Activated CD4-positive, alpha-beta memory T cell treated with anti-CD3 and anti-CD28 coated beads, Interleukin-2, amount 10 ng/mL, durations not matched to agents 7 days and 5 days (primary cell): Measurements from ENCODE around the gene SRSF2. TPM values are rescaled to one million over a fixed set of nuclear protein-coding genes. Genes with fewer than 3 reads are reported as not detected.

Experiments used
- CTCF ChIA-PET: fragments of 350-600 bp; sonication (Branson Sonifier 250); formaldehyde crosslinking; loops from one replicate; lab custom pipeline; 2021; ENCODE audit warnings: antibody characterized with exemption, inconsistent platforms; lab: Charles Lee
- POLR2A ChIA-PET: fragments of 350-600 bp; sonication (Branson Sonifier 250); formaldehyde crosslinking; loops from one replicate; lab custom pipeline; 2021; ENCODE audit warnings: antibody characterized with exemption; lab: Charles Lee
- DNase-seq: peaks from one replicate; pipeline ENCODE4 v3.0.0-alpha.2; 2020
- H3K27ac Mint-ChIP-seq: one replicate; pipeline ENCODE4 v1.8.0; 2021; ENCODE audit warnings: mild to moderate bottlenecking, mixed read lengths
- H3K27me3 Mint-ChIP-seq: one replicate; pipeline ENCODE4 v1.8.0; 2021; ENCODE audit warnings: mixed read lengths
- H3K36me3 Mint-ChIP-seq: one replicate; pipeline ENCODE4 v1.8.0; 2021; ENCODE audit warnings: low read depth, mixed read lengths
- H3K4me1 Mint-ChIP-seq: one replicate; pipeline ENCODE4 v1.8.0; 2021; ENCODE audit warnings: mixed read lengths
- H3K4me3 Mint-ChIP-seq: one replicate; pipeline ENCODE4 v1.8.0; 2021; ENCODE audit warnings: mild to moderate bottlenecking, mixed read lengths
- H3K9me3 Mint-ChIP-seq: one replicate; pipeline ENCODE4 v1.8.0; 2021; ENCODE audit warnings: mixed read lengths
- total RNA-seq, 2 experiments: library from RNA; stranded (reverse); gene quantifications; one replicate each; pipeline ENCODE4 v1.2.3, GENCODE V29; 2021

Gene SRSF2
- 100 to 1,000 TPM; 316 to 325 TPM for total RNA-seq

GRCh38 chr17:76737082-76737675, at the start of gene SRSF2:
Gene SRSF2, minus strand, starts transcription at chr17:76737331. Its CDS starts 171 bp downstream, at chr17:76737160.
- peaks cover 51% of the 10 kb centered on the region for H3K4me1 Mint-ChIP-seq
- no peaks in the 10 kb centered on the region for H3K9me3 Mint-ChIP-seq
- H3K36me3 Mint-ChIP-seq: peaks cover 55% of the 10 kb centered on the region

GRCh38 chr17:76784926-76785325, 47.8 kb upstream of the SRSF2 start:
- H3K4me3 Mint-ChIP-seq: no peak overlapping the region
- H3K9me3 Mint-ChIP-seq: no peaks in the 10 kb centered on the region
- DNase-seq: no peak
- CTCF ChIA-PET: interaction anchor here (0.6 kb wide), 1 partner anchor 98 kb away, joined by 3 read pairs; no protein-coding TSS in a partner anchor
- no peak overlapping the region for H3K27ac Mint-ChIP-seq
- no peaks in the 10 kb centered on the region for H3K27me3 Mint-ChIP-seq
- peaks cover 15% of the 10 kb centered on the region for H3K36me3 Mint-ChIP-seq
- POLR2A ChIA-PET: no interaction called here
- H3K4me1 Mint-ChIP-seq: peaks cover 18% of the 10 kb centered on the region

More at GRCh38 chr17:76737082-76737675, at the start of gene SRSF2:
- POLR2A ChIA-PET: interaction anchor here (0.8 to 6.5 kb wide), 20 partner anchors 10 to 403 kb away, joined by 3 to 248 read pairs (median 4); partner anchors contain the start of genes JMJD6, METTL23 and SEC14L1
- Mint-ChIP-seq H3K27me3 (no peaks in the 10 kb centered on the region), H3K4me3 (peak within 1 kb of the TSS; percentile 93), H3K27ac (peak within 1 kb of the TSS; percentile 98)
- peak; percentile 100 for DNase-seq
- CTCF ChIA-PET: interaction anchor here (1.0 to 3.9 kb wide), 2 partner anchors 10 to 11 kb away, joined by 3 to 29 read pairs; partner anchors contain the start of genes JMJD6 and METTL23

- Mint-ChIP-seq H3K27ac (no peak overlapping the region), H3K4me1 (peaks cover 21% of the 10 kb centered on the region), H3K36me3 (peaks cover 24% of the 10 kb centered on the region), H3K4me3 (no peak overlapping the region), H3K27me3 (no peaks in the 10 kb centered on the region), H3K9me3 (no peaks in the 10 kb centered on the region)
- no peak for DNase-seq
- ChIA-PET POLR2A (interaction anchor here (1.3 kb wide), 1 partner anchor 10 kb away, joined by 4 read pairs; no protein-coding TSS in a partner anchor), CTCF (interaction anchor here (0.7 kb wide), 1 partner anchor 557 kb away, joined by 3 read pairs; no protein-coding TSS in a partner anchor)
Observed at GRCh38 chr17:76783146-76783545, 46.0 kb upstream of the SRSF2 start.

GRCh38 chr17:76781056-76781982, 44.2 kb upstream of the SRSF2 start:
- H3K36me3 Mint-ChIP-seq: peaks cover 32% of the 10 kb centered on the region
- ChIA-PET POLR2A (interaction anchor here (0.6 to 1.0 kb wide), 2 partner anchors 9 to 35 kb away, joined by 3 read pairs; no protein-coding TSS in a partner anchor), CTCF (interaction anchor here (1.0 kb wide), 1 partner anchor 8 kb away, joined by 3 read pairs; no protein-coding TSS in a partner anchor)
- no peak overlapping the region for H3K4me3 Mint-ChIP-seq
- H3K9me3 Mint-ChIP-seq: no peaks in the 10 kb centered on the region
- H3K4me1 Mint-ChIP-seq: peaks cover 10% of the 10 kb centered on the region
- no peak overlapping the region for H3K27ac Mint-ChIP-seq
- DNase-seq: no peak
- H3K27me3 Mint-ChIP-seq: no peaks in the 10 kb centered on the region

- Mint-ChIP-seq H3K27me3 (no peaks in the 10 kb centered on the region), H3K4me1 (peaks cover 35% of the 10 kb centered on the region), H3K9me3 (no peaks in the 10 kb centered on the region), H3K36me3 (peaks cover 57% of the 10 kb centered on the region), H3K27ac (peak overlapping the region; percentile 8), H3K4me3 (no peak overlapping the region)
- DNase-seq: no peak
- CTCF ChIA-PET: interaction anchor here (0.7 kb wide), 1 partner anchor 14 kb away, joined by 4 read pairs; no protein-coding TSS in a partner anchor
- POLR2A ChIA-PET: interaction anchor here (1.0 kb wide), 1 partner anchor 40 kb away, joined by 3 read pairs; no protein-coding TSS in a partner anchor
Observed at GRCh38 chr17:76775021-76775600, 38.0 kb upstream of the SRSF2 start.

- H3K27ac Mint-ChIP-seq: peak overlapping the region; percentile 90
- H3K27me3 Mint-ChIP-seq: no peaks in the 10 kb centered on the region
- peak overlapping the region; percentile 78 for H3K4me3 Mint-ChIP-seq
- H3K9me3 Mint-ChIP-seq: no peaks in the 10 kb centered on the region
- ChIA-PET POLR2A (interaction anchor here (0.9 to 1.8 kb wide), 14 partner anchors 9 to 46 kb away, joined by 3 to 48 read pairs (median 4); partner anchors contain the start of genes JMJD6, METTL23, MFSD11 and SRSF2), CTCF (interaction anchor here (0.6 to 0.8 kb wide), 3 partner anchors 8 to 374 kb away, joined by 3 read pairs; no protein-coding TSS in a partner anchor)
- H3K4me1 Mint-ChIP-seq: peaks cover 30% of the 10 kb centered on the region
- DNase-seq: peak; percentile 56
- H3K36me3 Mint-ChIP-seq: peaks cover 53% of the 10 kb centered on the region
Observed at GRCh38 chr17:76772842-76773525, 35.9 kb upstream of the SRSF2 start.

GRCh38 chr17:76758570-76758969, 21.4 kb upstream of the SRSF2 start:
- CTCF ChIA-PET: interaction anchor here (0.7 to 1.2 kb wide), 2 partner anchors 30 to 297 kb away, joined by 4 read pairs; no protein-coding TSS in a partner anchor
- H3K27ac Mint-ChIP-seq: no peak overlapping the region
- DNase-seq: no peak
- peaks cover 22% of the 10 kb centered on the region for H3K36me3 Mint-ChIP-seq
- H3K9me3 Mint-ChIP-seq: no peaks in the 10 kb centered on the region
- peaks cover 6% of the 10 kb centered on the region for H3K4me1 Mint-ChIP-seq
- no peak overlapping the region for H3K4me3 Mint-ChIP-seq
- POLR2A ChIA-PET: interaction anchor here (0.5 to 1.6 kb wide), 3 partner anchors 14 to 36 kb away, joined by 3 to 5 read pairs (median 3); no protein-coding TSS in a partner anchor
- no peaks in the 10 kb centered on the region for H3K27me3 Mint-ChIP-seq

GRCh38 chr17:76757256-76757655, 20.1 kb upstream of the SRSF2 start:
- DNase-seq: no peak
- peaks cover 18% of the 10 kb centered on the region for H3K4me1 Mint-ChIP-seq
- ChIA-PET CTCF (no interaction called here), POLR2A (no interaction called here)
- no peaks in the 10 kb centered on the region for H3K9me3 Mint-ChIP-seq
- H3K36me3 Mint-ChIP-seq: peaks cover 26% of the 10 kb centered on the region
- no peaks in the 10 kb centered on the region for H3K27me3 Mint-ChIP-seq
- no peak overlapping the region for H3K4me3 Mint-ChIP-seq
- no peak overlapping the region for H3K27ac Mint-ChIP-seq

- peaks cover 29% of the 10 kb centered on the region for H3K36me3 Mint-ChIP-seq
- DNase-seq: no peak
- no peak overlapping the region for H3K4me3 Mint-ChIP-seq
- ChIA-PET CTCF (no interaction called here), POLR2A (interaction anchor here (1.0 kb wide), 1 partner anchor 18 kb away, joined by 6 read pairs; no protein-coding TSS in a partner anchor)
- no peaks in the 10 kb centered on the region for H3K9me3 Mint-ChIP-seq
- H3K27ac Mint-ChIP-seq: no peak overlapping the region
- H3K4me1 Mint-ChIP-seq: peaks cover 23% of the 10 kb centered on the region
- H3K27me3 Mint-ChIP-seq: no peaks in the 10 kb centered on the region
Observed at GRCh38 chr17:76755285-76755684, 18.2 kb upstream of the SRSF2 start.

- no peak for DNase-seq
- POLR2A ChIA-PET: interaction anchor here (0.6 to 3.4 kb wide), 8 partner anchors 10 to 400 kb away, joined by 3 to 67 read pairs (median 6); partner anchors contain the start of genes MFSD11 and SRSF2
- Mint-ChIP-seq H3K27ac (peak overlapping the region; percentile 88), H3K27me3 (no peaks in the 10 kb centered on the region), H3K36me3 (peaks cover 31% of the 10 kb centered on the region), H3K9me3 (no peaks in the 10 kb centered on the region), H3K4me3 (peak overlapping the region; percentile 82), H3K4me1 (peaks cover 25% of the 10 kb centered on the region)
- CTCF ChIA-PET: interaction anchor here (0.6 to 1.3 kb wide), 4 partner anchors 14 to 457 kb away, joined by 3 read pairs; no protein-coding TSS in a partner anchor
Observed at GRCh38 chr17:76753061-76753961, 16.2 kb upstream of the SRSF2 start.
